HCT116 (cell line): Measurements from ENCODE around the gene ETNK1.

Source experiments
- CTCF ChIP-seq, 3 experiments: fragments of 200-600 bp in 1 of 3; sonication (generic) in 1 of 3; IDR thresholded peaks in 2 of 3; conservative IDR thresholded peaks in 1 of 3; 2 replicates each; pipeline ENCODE4 v1.5.1; 2012 to 2017; ENCODE audit warnings: low read depth in 2 of 3, low read length in 2 of 3, antibody characterized with exemption in 1 of 3, borderline replicate concordance in 1 of 3, control low read depth in 1 of 3, mild to moderate bottlenecking in 1 of 3, mixed read lengths in 1 of 3, mixed run types in 1 of 3, moderate library complexity in 1 of 3; ENCODE audit not compliant: insufficient read depth in 1 of 3
- JUND ChIP-seq: IDR thresholded peaks from 2 replicates; pipeline ENCODE4 v1.6.1; 2012
- MAX ChIP-seq: IDR thresholded peaks from 2 replicates; pipeline ENCODE4 v1.6.1; 2012
- POLR2A ChIP-seq: IDR thresholded peaks from 2 replicates; pipeline ENCODE4 v1.7.0; 2011; ENCODE audit warnings: borderline replicate concordance; ENCODE audit not compliant: insufficient read depth, insufficient read length; ENCODE audit errors: extremely low read depth
- POLR2AphosphoS5 ChIP-seq: IDR thresholded peaks from 2 replicates; pipeline ENCODE4 v1.6.1; 2011; ENCODE audit warnings: mild to moderate bottlenecking, low read depth, low read length, moderate library complexity
- SIN3A ChIP-seq: IDR thresholded peaks from 2 replicates; pipeline ENCODE4 v1.6.1; 2012; ENCODE audit warnings: low read depth
- SRF ChIP-seq: IDR thresholded peaks from 2 replicates; pipeline ENCODE4 v1.6.1; 2012; ENCODE audit warnings: low read depth
- YY1 ChIP-seq: IDR thresholded peaks from 2 replicates; pipeline ENCODE4 v1.6.1; 2011; ENCODE audit warnings: low read length, low read depth, moderate library complexity, mild to moderate bottlenecking; ENCODE audit not compliant: insufficient replicate concordance; ENCODE audit errors: extremely low read depth

GRCh38 chr12:22698576-22698975, 73.6 kb downstream of the ETNK1 start:
- TF ChIP-seq SRF (no peak), POLR2AphosphoS5 (no peak), POLR2A (no peak), CTCF (IDR thresholded peaks at IDR 0.05 in 2 of 3, conservative IDR thresholded peaks at IDR 0.05 in 1 of 3; ENCODE audit: borderline replicate concordance in 1 of 3, insufficient read depth in 1 of 3, low read depth in 2 of 3, low read length in 2 of 3) (no peak), JUND (no peak), MAX (no peak), YY1 (no peak), SIN3A (no peak)
